Spleen (tissue), 13 donors: ENCODE results near the gene SLC66A1. TPM values are rescaled to one million over a fixed set of nuclear protein-coding genes. Genes with fewer than 3 reads are reported as not detected.
"Not testable (repeated sequence)": the region's sequence is repeated elsewhere in the genome, so short reads cannot be mapped to it uniquely, and the experiment has no call there.

Experiments used
- DNase-seq: peaks from one replicate; pipeline ENCODE4 v3.0.0-alpha.2; 2020
- H3K27ac ChIP-seq, 8 donors: fragments of 200-600 bp; sonication (generic) in 7 of 8; 1 replicate in 4 of 8; 2 replicates in 4 of 8; pipeline versions ENCODE4 v1.5.0 to v1.8.0; 2016 to 2021; ENCODE audit warnings: inconsistent platforms in 4 of 8, mild to moderate bottlenecking in 4 of 8, moderate library complexity in 1 of 8
- H3K27me3 ChIP-seq, 7 donors: fragments of 200-600 bp; sonication (generic) in 6 of 7; replicated peaks in 1 of 7; 1 replicate in 4 of 7; 2 replicates in 3 of 7; pipeline versions ENCODE4 v1.5.0 to v1.8.0; 2016 to 2021; ENCODE audit warnings: inconsistent platforms in 3 of 7, mild to moderate bottlenecking in 1 of 7
- H3K36me3 ChIP-seq, 6 donors: fragments of 200-600 bp; sonication (generic) in 5 of 6; 1 replicate in 4 of 6; 2 replicates in 2 of 6; pipeline versions ENCODE4 v1.5.0 to v1.8.0; 2016 to 2021; ENCODE audit warnings: inconsistent platforms in 2 of 6
- H3K4me1 ChIP-seq, 6 donors: fragments of 200-600 bp; sonication (generic) in 5 of 6; 1 replicate in 3 of 6; 2 replicates in 3 of 6; pipeline versions ENCODE4 v1.5.0 to v1.8.0; 2016 to 2021; ENCODE audit warnings: inconsistent platforms in 3 of 6
- H3K4me3 ChIP-seq, 8 donors: fragments of 200-600 bp; sonication (generic) in 7 of 8; 1 replicate in 4 of 8; 2 replicates in 4 of 8; pipeline versions ENCODE4 v1.5.0 to v1.8.0; 2016 to 2021; ENCODE audit warnings: inconsistent platforms in 4 of 8, mild to moderate bottlenecking in 4 of 8, moderate library complexity in 2 of 8
- H3K9me3 ChIP-seq, 8 donors: fragments of 200-600 bp; sonication (generic) in 7 of 8; 1 replicate in 4 of 8; 2 replicates in 4 of 8; pipeline versions ENCODE4 v1.5.0 to v1.8.0; 2016 to 2021; ENCODE audit warnings: inconsistent platforms in 4 of 8
- CTCF ChIP-seq, 11 experiments: fragments of 200-600 bp in 7 of 11; fragments of 450-650 bp in 4 of 11; sonication (generic) in 4 of 11; IDR thresholded peaks in 8 of 11; conservative IDR thresholded peaks in 3 of 11; 1 replicate in 7 of 11; 2 replicates in 4 of 11; pipeline versions ENCODE4 v1.4.0 to v1.8.0; 2016 to 2021; ENCODE audit warnings: antibody characterized with exemption in 11 of 11, inconsistent platforms in 4 of 11, mild to moderate bottlenecking in 1 of 11
- POLR2A ChIP-seq, 3 donors: fragments of 450-650 bp; IDR thresholded peaks; one replicate each; pipeline ENCODE4 v1.5.1; 2017; ENCODE audit warnings: antibody characterized with exemption in 3 of 3, mild to moderate bottlenecking in 1 of 3
- POLR2AphosphoS5 ChIP-seq, 3 donors: sonication (generic); formaldehyde crosslinking; IDR thresholded peaks; one replicate each; pipeline ENCODE4 v1.5.1; 2017; ENCODE audit warnings: antibody characterized with exemption in 3 of 3
- WGBS, 5 donors: extraction: QIAGEN DNeasy Blood & Tissue Kit in 3 of 5; methylation state at CpG; one replicate each; pipeline versions ENCODE4 v1.1.5 to v1.1.7; 2013 to 2018; 5-methylcytosine and 5-hydroxymethylcytosine counted together
- intact Hi-C: fragments of 100-400 bp; cut with DNase I; formaldehyde crosslinking; loops from one replicate; pipeline ENCODE4 v1.15.0; 2023; ENCODE audit warnings: low total_unique reads
- long read RNA-seq, 2 donors: transcript quantifications; one replicate each; lab custom pipeline, GENCODE V29; 2026
- polyA plus RNA-seq, 3 donors: library from polyadenylated mRNA; stranded (reverse); fragments of 200-250 nt; gene quantifications; one replicate each; pipeline ENCODE4 v1.2.1, GENCODE V29; 2013
- total RNA-seq, 7 donors: library from RNA; depleted of rRNA in 3 of 7; stranded (reverse); fragments of >200 nt in 3 of 7; fragmentation: NEBNext Ultra II Directional in 4 of 7; extraction: Animal tissue kit (Norgen Biotek cat#: 25700) in 4 of 7; gene quantifications; one replicate each; pipeline versions ENCODE4 v1.1.0 to v1.2.1, GENCODE V29; 2016 to 2021
- donor health status: healthy with polysubstance abuse.
- donor health status: DM: no; HTN: no; CAD: no; lungs with moderate emphysema.
- donor health status: DM: no; HTN: no; CAD: no.
- donor health status: Bipolar disorder and iron deficiency.
- donor health status: healthy.
- donor health status: DM: no; HTN: no; CAD: no.
- donor health status: DM: yes; HTN: yes; CAD: no.

SLC66A1 gene
- total RNA-seq: 10 to 100 TPM; 10.8 to 17.6 (median 12.7) TPM
- polyA plus RNA-seq: 10 to 100 TPM in 2 of 3 donors, 1 to 10 TPM in 1; 9.6 to 20.9 (median 17.3) TPM
- long read RNA-seq, donor 1, partial matches to known transcripts: 265 of 266 reads
- long read RNA-seq, donor 1, other reads (novel, unspliced or antisense): 0 of 266 reads
- long read RNA-seq, donor 2, partial matches to known transcripts: 173 of 175 reads
- long read RNA-seq, donor 2, other reads (novel, unspliced or antisense): 0 of 175 reads

- intact Hi-C loops: no loop called here
- H3K36me3 ChIP-seq: peaks cover 0 to 17% (median 13%) of the 10 kb centered on the region in 6 donors
- H3K27ac ChIP-seq: peak within 1 kb of the TSS; percentile 51 to 92 (median 86)
- H3K27me3 ChIP-seq: no peaks in the 10 kb centered on the region
- peak within 1 kb of the TSS; percentile 80 to 99 (median 86) for H3K4me3 ChIP-seq
- peaks cover 49 to 71% (median 60%) of the 10 kb centered on the region in 6 donors for H3K4me1 ChIP-seq
- DNase-seq: peak; percentile 99
- TF ChIP-seq POLR2AphosphoS5 (IDR thresholded peaks at IDR 0.05) (peak; percentile 86 to 89 (median 86)), CTCF (IDR thresholded peaks at IDR 0.05 in 8 of 11, conservative IDR thresholded peaks at IDR 0.05 in 3 of 11) (peak in 4 of 11 experiments; percentile 11 to 45 (median 32)), POLR2A (IDR thresholded peaks at IDR 0.05) (peak in 1 of 3 donors; percentile 25)
- no peaks in the 10 kb centered on the region for H3K9me3 ChIP-seq
- 0 to 1% (median 0%) methylated on average over 10 to 105 of the region's 105 CpGs for WGBS, 5 donors
These were observed at the start of gene SLC66A1, which contains the start of gene AKR7A2 for GRCh38 chr1:19311931-19312781. Gene SLC66A1 (plus strand): TSS chr1:19312326. CDS start chr1:19317678, 5,352 bp downstream. Gene AKR7A2 (minus strand): TSS chr1:19312144. CDS start chr1:19312124, 20 bp downstream.

GRCh38 chr1:19262744-19263143, 49.4 kb upstream of the SLC66A1 start:
- DNase-seq: no peak
- Histone ChIP-seq H3K36me3 (peaks cover 0 to 33% (median 32%) of the 10 kb centered on the region in 6 donors), H3K4me3 (no peak overlapping the region), H3K9me3 (no peaks in the 10 kb centered on the region), H3K4me1 (peaks cover 0 to 17% (median 6%) of the 10 kb centered on the region in 6 donors), H3K27ac (no peak overlapping the region), H3K27me3 (no peaks in the 10 kb centered on the region)
- WGBS, 5 donors: 87 to 96% (median 92%) methylated on average over 5 of the region's 5 CpGs
- TF ChIP-seq CTCF (IDR thresholded peaks at IDR 0.05 in 8 of 11, conservative IDR thresholded peaks at IDR 0.05 in 3 of 11) (no peak), POLR2AphosphoS5 (IDR thresholded peaks at IDR 0.05) (no peak), POLR2A (IDR thresholded peaks at IDR 0.05) (no peak)
- intact Hi-C loops: no loop called here

GRCh38 chr1:19268445-19268844, 43.7 kb upstream of the SLC66A1 start:
- no peaks in the 10 kb centered on the region for H3K9me3 ChIP-seq
- DNase-seq: no peak
- peaks cover 0 to 11% (median 2%) of the 10 kb centered on the region in 7 donors for H3K27me3 ChIP-seq
- H3K36me3 ChIP-seq: no peaks in the 10 kb centered on the region
- intact Hi-C loops: no loop called here
- TF ChIP-seq POLR2AphosphoS5 (IDR thresholded peaks at IDR 0.05): no peak
- H3K4me3 ChIP-seq: no peak overlapping the region
- no peaks in the 10 kb centered on the region for H3K4me1 ChIP-seq
- 81 to 85% (median 84%) methylated on average over 10 to 11 of the region's 11 CpGs for WGBS, 5 donors
- no peak overlapping the region for H3K27ac ChIP-seq

GRCh38 chr1:19269427-19270342, 42.4 kb upstream of the SLC66A1 start:
- H3K4me3 ChIP-seq, intact Hi-C loops, DNase-seq, H3K4me1 ChIP-seq, H3K9me3 ChIP-seq, H3K27ac ChIP-seq, H3K36me3 ChIP-seq: not testable (repeated sequence)
- peaks cover 0 to 23% (median 11%) of the 10 kb centered on the region in 7 donors for H3K27me3 ChIP-seq
- WGBS, 5 donors: 63 to 94% (median 78%) methylated on average over 7 to 9 of the region's 9 CpGs

- H3K36me3 ChIP-seq, intact Hi-C loops, H3K4me3 ChIP-seq, H3K4me1 ChIP-seq, DNase-seq, H3K27ac ChIP-seq: not testable (repeated sequence)
- Histone ChIP-seq H3K9me3 (peaks cover 0 to 12% (median 7%) of the 10 kb centered on the region in 8 donors), H3K27me3 (peaks cover 0 to 24% (median 11%) of the 10 kb centered on the region in 7 donors)
- 69 to 85% (median 79%) methylated on average over 2 to 6 of the region's 6 CpGs for WGBS, 5 donors
These were observed 41.8 kb upstream of the SLC66A1 start for GRCh38 chr1:19270343-19270730.
